A549 (cell line): ENCODE data around the gene SEMA7A. TPM values are rescaled to one million over a fixed set of nuclear protein-coding genes. Genes with fewer than 3 reads are reported as not detected.

Source experiments
- ATAC-seq, 2 experiments: fragments of 200-7000 bp in 1 of 2; fragments of >200 bp in 1 of 2; cut with Nextera tagmentation in 1 of 2; cut with Tn5 transposase in 1 of 2; 3 replicates each; pipeline versions ENCODE4 v1.8.0 to v1.9.1; 2018 to 2020; ENCODE audit warnings: mild to moderate bottlenecking in 1 of 2, moderate library complexity in 1 of 2
- CTCF ChIA-PET: fragments of 300-600 bp; sonication (Branson Sonifier 250); formaldehyde crosslinking; extraction: SDS; loops from one replicate; lab custom pipeline; 2021; ENCODE audit warnings: antibody characterized with exemption, inconsistent platforms; lab: Yijun Ruan, JAX
- POLR2A ChIA-PET: fragments of 350-600 bp; formaldehyde crosslinking; extraction: SDS; loops from one replicate; lab custom pipeline; 2021; ENCODE audit warnings: antibody characterized with exemption, inconsistent platforms; lab: Yijun Ruan, JAX
- DNase-seq, 2 experiments: peaks; one replicate each; pipeline versions ENCODE4 v3.0.0 to v3.0.0-alpha.2; 2011 to 2016; ENCODE audit warnings: low read depth in 1 of 2, low spot score in 1 of 2
- FAIRE-seq: peaks from 2 replicates; lab custom pipeline; 2011; peaks lifted over from hg19 to GRCh38; lab: Jason Lieb, UNC
- H3K27ac ChIP-seq, 2 experiments: fragments of >200 bp; sonication (Bioruptor Twin); formaldehyde crosslinking; 3 replicates each; pipeline ENCODE4 v1.5.1; 2016 to 2017
- H3K4me1 ChIP-seq: fragments of >200 bp; sonication (Bioruptor Twin); formaldehyde crosslinking; 3 replicates; pipeline ENCODE4 v1.6.1; 2016
- H3K4me2 ChIP-seq: fragments of >200 bp; sonication (Bioruptor Twin); formaldehyde crosslinking; 3 replicates; pipeline ENCODE4 v1.6.1; 2016
- H3K4me3 ChIP-seq: fragments of >200 bp; sonication (Bioruptor Twin); formaldehyde crosslinking; 3 replicates; pipeline ENCODE4 v1.5.1; 2016
- H3K9me3 ChIP-seq: fragments of >200 bp; sonication (Bioruptor Twin); formaldehyde crosslinking; 3 replicates; pipeline ENCODE4 v1.6.1; 2016
- CBX2 ChIP-seq: fragments of 200-600 bp; sonication (generic); IDR thresholded peaks from 2 replicates; pipeline ENCODE4 v1.6.1; 2016; ENCODE audit warnings: low read depth, mild to moderate bottlenecking, borderline replicate concordance
- EHF ChIP-seq: fragments of 250-450 bp; sonication (Bioruptor Pico); IDR thresholded peaks from 2 replicates; pipeline ENCODE4 v1.5.0; 2020; ENCODE audit warnings: mild to moderate bottlenecking
- FOSB ChIP-seq: fragments of 250-450 bp; sonication (Bioruptor Pico); IDR thresholded peaks from 2 replicates; pipeline ENCODE4 v1.5.0; 2020; ENCODE audit warnings: mild to moderate bottlenecking, moderate library complexity
- HEYL ChIP-seq: fragments of 250-450 bp; sonication (Bioruptor Pico); IDR thresholded peaks from 2 replicates; pipeline ENCODE4 v1.8.0; 2021; ENCODE audit warnings: mild to moderate bottlenecking, moderate library complexity
- HOXB13 ChIP-seq: fragments of 250-450 bp; sonication (Bioruptor Pico); IDR thresholded peaks from 2 replicates; pipeline ENCODE4 v1.5.0; 2020; ENCODE audit warnings: low read depth, mild to moderate bottlenecking, moderate library complexity
- JUNB ChIP-seq: fragments of >200 bp; sonication (Bioruptor Twin); formaldehyde crosslinking; IDR thresholded peaks from 2 replicates; pipeline ENCODE4 v1.6.1; 2016
- KDM1A ChIP-seq: fragments of 200-600 bp; sonication (generic); IDR thresholded peaks from 2 replicates; pipeline ENCODE4 v1.6.1; 2016; ENCODE audit warnings: low read depth, mild to moderate bottlenecking
- KDM5A ChIP-seq: fragments of 200-600 bp; sonication (generic); IDR thresholded peaks from 2 replicates; pipeline ENCODE4 v1.6.1; 2016; ENCODE audit warnings: antibody characterized with exemption, mild to moderate bottlenecking
- NPAS2 ChIP-seq: fragments of 250-450 bp; sonication (Bioruptor Pico); IDR thresholded peaks from 2 replicates; pipeline ENCODE4 v1.8.0; 2022; ENCODE audit warnings: mild to moderate bottlenecking, moderate library complexity, borderline replicate concordance
- PHF8 ChIP-seq: fragments of 200-600 bp; sonication (generic); IDR thresholded peaks from 2 replicates; pipeline ENCODE4 v1.6.1; 2016; ENCODE audit warnings: low read depth, mild to moderate bottlenecking, antibody characterized with exemption, moderate library complexity, borderline replicate concordance
- RFX5 ChIP-seq: fragments of 450-650 bp; IDR thresholded peaks from 2 replicates; pipeline ENCODE4 v1.7.1; 2014; ENCODE audit warnings: antibody characterized with exemption, mild to moderate bottlenecking, moderate library complexity
- SMC3 ChIP-seq: fragments of >200 bp; sonication (Bioruptor Twin); formaldehyde crosslinking; IDR thresholded peaks from 3 replicates; pipeline ENCODE4 v1.6.1; 2018; ENCODE audit warnings: inconsistent platforms
- SREBF2 ChIP-seq: fragments of 450-650 bp; IDR thresholded peaks from 2 replicates; pipeline ENCODE4 v1.6.1; 2014; ENCODE audit warnings: mild to moderate bottlenecking, moderate library complexity
- ZFP36 ChIP-seq: fragments of 450-650 bp; IDR thresholded peaks from 2 replicates; pipeline ENCODE4 v1.6.1; 2014; ENCODE audit warnings: borderline replicate concordance; ENCODE audit not compliant: partially characterized antibody
- ZSCAN20 ChIP-seq: fragments of 250-450 bp; sonication (Bioruptor Pico); IDR thresholded peaks from 2 replicates; pipeline ENCODE4 v1.8.0; 2022; ENCODE audit warnings: mild to moderate bottlenecking, moderate library complexity
- WGBS: methylation state at CpG from one replicate; pipeline ENCODE4 v1.1.6; 2017; ENCODE audit errors: missing lambda C conversion rate; 5-methylcytosine and 5-hydroxymethylcytosine counted together
- polyA plus RNA-seq, 4 experiments: library from polyadenylated mRNA; depleted of rRNA in 3 of 4; stranded (reverse); fragments of >200 nt; fragmentation: RNase III in 1 of 4; extraction: RNeasy Plus Mini Kit Qiagen cat#74134 plus additional on column Dnase treatment in 1 of 4; gene quantifications; 2 replicates in 3 of 4; 3 replicates in 1 of 4; pipeline ENCODE4 v1.2.3, GENCODE V29; 2011 to 2017
- TF ChIP-seq, protein P1 (sequence below): fragments of >200 bp; sonication (Bioruptor Twin); formaldehyde crosslinking; IDR thresholded peaks from 3 replicates; pipeline ENCODE4 v1.5.1; 2016
- TF ChIP-seq, protein P2 (sequence below): IDR thresholded peaks from 2 replicates; pipeline ENCODE4 v1.6.1; 2012
- TF ChIP-seq, protein P3 (sequence below): fragments of >200 bp; sonication (Bioruptor Twin); formaldehyde crosslinking; IDR thresholded peaks from 3 replicates; pipeline ENCODE4 v1.6.1; 2016

The SEMA7A gene
- polyA plus RNA-seq, 2 of the 4 experiments (the other 2 are of a cell fraction): 0.44 to 1.2 TPM

DNA sequence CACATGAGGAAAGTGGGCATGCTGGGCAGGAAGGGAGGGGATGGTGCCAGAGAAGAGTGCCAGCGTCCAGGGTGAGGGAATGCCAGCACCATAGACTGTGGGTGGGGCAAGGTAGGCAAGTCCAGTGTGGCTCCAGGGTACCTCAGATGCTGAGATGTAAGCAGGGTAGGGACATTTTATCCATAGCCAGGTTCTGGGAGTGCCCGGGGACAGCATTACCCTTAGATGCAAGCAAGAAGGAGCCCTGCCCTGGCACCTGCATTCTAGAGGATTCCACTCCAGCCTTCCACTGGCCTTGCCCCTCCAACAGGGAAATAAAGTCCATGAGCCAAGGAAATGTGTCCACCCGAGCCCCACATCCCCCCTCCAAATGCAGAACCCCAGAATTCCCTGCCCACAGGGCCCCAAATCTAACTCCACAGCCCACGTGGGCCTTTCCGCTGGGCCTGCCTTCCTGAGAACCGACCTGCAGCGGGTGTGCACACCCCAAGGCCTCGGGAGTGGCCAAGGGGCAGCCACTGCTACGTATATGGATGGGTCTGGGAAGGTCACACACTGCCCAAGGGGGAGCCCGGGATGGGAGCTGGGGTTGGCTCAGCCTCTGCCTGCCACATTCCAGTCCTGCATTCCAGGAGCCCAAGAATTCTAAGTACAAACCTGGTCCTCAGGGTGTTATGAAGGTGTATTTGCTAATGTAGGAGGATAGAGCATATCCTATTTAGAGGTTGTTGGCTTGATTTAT lies 46.0 kb downstream of the SEMA7A start:
- Histone ChIP-seq H3K27ac (0 out of 6 replicates have a peak overlapping the region, but pooled peaks of 1 of the 2 experiments have one; percentile 9), H3K4me1 (peaks cover 13% of the 10 kb centered on the region), H3K4me2 (no peak overlapping the region), H3K9me3 (no peaks in the 10 kb centered on the region), H3K4me3 (no peak overlapping the region)
- WGBS: 47% methylated on average over 4 of the region's 10 CpGs
- ChIA-PET POLR2A (no interaction called here), CTCF (interaction anchor here (4.2 to 23.0 kb wide), 2 partner anchors 13 to 47 kb away, joined by 32 to 681 read pairs; partner anchors contain the start of gene SEMA7A)
- ATAC-seq (peak in 1 of 2 experiments; percentile 21; a peak in 1 of 6 replicates), DNase-seq (no peak), FAIRE-seq (no peak)
- TF ChIP-seq, protein P1, sequence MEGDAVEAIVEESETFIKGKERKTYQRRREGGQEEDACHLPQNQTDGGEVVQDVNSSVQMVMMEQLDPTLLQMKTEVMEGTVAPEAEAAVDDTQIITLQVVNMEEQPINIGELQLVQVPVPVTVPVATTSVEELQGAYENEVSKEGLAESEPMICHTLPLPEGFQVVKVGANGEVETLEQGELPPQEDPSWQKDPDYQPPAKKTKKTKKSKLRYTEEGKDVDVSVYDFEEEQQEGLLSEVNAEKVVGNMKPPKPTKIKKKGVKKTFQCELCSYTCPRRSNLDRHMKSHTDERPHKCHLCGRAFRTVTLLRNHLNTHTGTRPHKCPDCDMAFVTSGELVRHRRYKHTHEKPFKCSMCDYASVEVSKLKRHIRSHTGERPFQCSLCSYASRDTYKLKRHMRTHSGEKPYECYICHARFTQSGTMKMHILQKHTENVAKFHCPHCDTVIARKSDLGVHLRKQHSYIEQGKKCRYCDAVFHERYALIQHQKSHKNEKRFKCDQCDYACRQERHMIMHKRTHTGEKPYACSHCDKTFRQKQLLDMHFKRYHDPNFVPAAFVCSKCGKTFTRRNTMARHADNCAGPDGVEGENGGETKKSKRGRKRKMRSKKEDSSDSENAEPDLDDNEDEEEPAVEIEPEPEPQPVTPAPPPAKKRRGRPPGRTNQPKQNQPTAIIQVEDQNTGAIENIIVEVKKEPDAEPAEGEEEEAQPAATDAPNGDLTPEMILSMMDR: no peak
- TF ChIP-seq, protein P2, sequence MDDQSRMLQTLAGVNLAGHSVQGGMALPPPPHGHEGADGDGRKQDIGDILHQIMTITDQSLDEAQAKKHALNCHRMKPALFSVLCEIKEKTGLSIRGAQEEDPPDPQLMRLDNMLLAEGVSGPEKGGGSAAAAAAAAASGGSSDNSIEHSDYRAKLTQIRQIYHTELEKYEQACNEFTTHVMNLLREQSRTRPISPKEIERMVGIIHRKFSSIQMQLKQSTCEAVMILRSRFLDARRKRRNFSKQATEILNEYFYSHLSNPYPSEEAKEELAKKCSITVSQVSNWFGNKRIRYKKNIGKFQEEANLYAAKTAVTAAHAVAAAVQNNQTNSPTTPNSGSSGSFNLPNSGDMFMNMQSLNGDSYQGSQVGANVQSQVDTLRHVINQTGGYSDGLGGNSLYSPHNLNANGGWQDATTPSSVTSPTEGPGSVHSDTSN: no peak
- TF ChIP-seq CBX2 (no peak), RFX5 (no peak), SREBF2 (no peak), NPAS2 (CRISPR knock-in tag) (no peak), HOXB13 (CRISPR knock-in tag) (no peak), KDM1A (no peak), JUNB (no peak), FOSB (CRISPR knock-in tag) (no peak), PHF8 (no peak), KDM5A (no peak), ZSCAN20 (CRISPR knock-in tag) (no peak)
- TF ChIP-seq, protein P3, sequence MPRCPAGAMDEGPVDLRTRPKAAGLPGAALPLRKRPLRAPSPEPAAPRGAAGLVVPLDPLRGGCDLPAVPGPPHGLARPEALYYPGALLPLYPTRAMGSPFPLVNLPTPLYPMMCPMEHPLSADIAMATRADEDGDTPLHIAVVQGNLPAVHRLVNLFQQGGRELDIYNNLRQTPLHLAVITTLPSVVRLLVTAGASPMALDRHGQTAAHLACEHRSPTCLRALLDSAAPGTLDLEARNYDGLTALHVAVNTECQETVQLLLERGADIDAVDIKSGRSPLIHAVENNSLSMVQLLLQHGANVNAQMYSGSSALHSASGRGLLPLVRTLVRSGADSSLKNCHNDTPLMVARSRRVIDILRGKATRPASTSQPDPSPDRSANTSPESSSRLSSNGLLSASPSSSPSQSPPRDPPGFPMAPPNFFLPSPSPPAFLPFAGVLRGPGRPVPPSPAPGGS: no peak
- TF ChIP-seq, all 56 proteins: peak for 0

DNA sequence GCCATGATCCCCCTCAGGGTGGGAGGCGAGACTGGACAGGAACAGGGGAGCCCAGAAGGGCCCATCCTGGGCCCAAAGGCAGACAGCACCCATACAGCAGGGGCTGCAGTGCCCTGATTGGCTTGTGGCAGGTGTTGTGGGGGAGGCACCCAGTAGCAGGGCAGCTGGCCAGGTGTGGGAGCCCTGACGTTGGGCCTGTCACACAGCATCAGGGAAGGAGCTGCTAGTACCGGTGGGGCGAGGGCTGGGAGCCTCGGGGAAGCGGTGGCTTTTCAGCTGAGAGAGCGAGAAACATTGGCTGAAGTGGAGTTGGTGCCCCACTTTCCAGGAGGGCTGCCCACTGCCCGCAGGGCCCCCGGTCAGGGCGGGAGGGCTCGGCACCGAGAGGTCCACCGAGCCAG lies 46.6 kb downstream of the SEMA7A start:
- Histone ChIP-seq H3K4me1 (peaks cover 13% of the 10 kb centered on the region), H3K27ac (no peak overlapping the region), H3K9me3 (no peaks in the 10 kb centered on the region), H3K4me2 (no peak overlapping the region), H3K4me3 (no peak overlapping the region)
- no peak for FAIRE-seq
- no peak for ATAC-seq
- TF ChIP-seq ZFP36 (no peak), EHF (no peak), HEYL (CRISPR knock-in tag) (no peak), SMC3 (no peak)
- CTCF ChIA-PET: interaction anchor here (4.2 to 23.0 kb wide), 2 partner anchors 12 to 48 kb away, joined by 32 to 681 read pairs; partner anchors contain the start of gene SEMA7A
- no peak for DNase-seq
- WGBS: 92% methylated on average over 5 of the region's 13 CpGs
- POLR2A ChIA-PET: no interaction called here
